A673 (cell line): ENCODE data around the gene BRI3. TPM values are rescaled to one million over a fixed set of nuclear protein-coding genes. Genes with fewer than 3 reads are reported as not detected.

Experiments
- BruUV-seq: library from RNA; stranded (reverse); fragments of 400-500 nt; replicated peaks from 2 replicates; lab custom pipeline; 2021; lab: Mats Ljungman, UMichigan
- CTCF ChIA-PET: fragments of 300-600 bp; sonication (Branson Sonifier 250); formaldehyde crosslinking; loops from one replicate; lab custom pipeline; 2022; ENCODE audit warnings: antibody characterized with exemption; lab: Charles Lee
- POLR2A ChIA-PET: fragments of 300-600 bp; sonication (Branson Sonifier 250); formaldehyde crosslinking; loops from one replicate; lab custom pipeline; 2022; ENCODE audit warnings: antibody characterized with exemption; ENCODE audit not compliant: low non-redundant PET; lab: Charles Lee
- DNase-seq: peaks from one replicate; pipeline ENCODE4 v3.0.0-alpha.2; 2015; ENCODE audit warnings: low spot score
- H3K27ac ChIP-seq: fragments of 200-600 bp; sonication (generic); 2 replicates; pipeline ENCODE4 v1.5.1; 2016; ENCODE audit warnings: mixed run types, low read depth, mild to moderate bottlenecking, mixed read lengths, antibody characterized with exemption, low read length; ENCODE audit not compliant: poor library complexity, severe bottlenecking
- H3K27me3 ChIP-seq: fragments of 200-600 bp; sonication (generic); replicated peaks from 2 replicates; pipeline ENCODE4 v1.6.1; 2017; ENCODE audit warnings: mixed run types, low read depth, mild to moderate bottlenecking, mixed read lengths, antibody characterized with exemption, low read length; ENCODE audit not compliant: insufficient read depth, poor library complexity
- H3K36me3 ChIP-seq: fragments of 200-600 bp; sonication (generic); 2 replicates; pipeline ENCODE4 v1.6.1; 2016; ENCODE audit warnings: mixed run types, mild to moderate bottlenecking, mixed read lengths, antibody characterized with exemption, low read length; ENCODE audit not compliant: insufficient read depth, poor library complexity, severe bottlenecking
- H3K4me1 ChIP-seq: fragments of 200-600 bp; sonication (generic); 2 replicates; pipeline ENCODE4 v1.6.1; 2017; ENCODE audit warnings: mixed run types, mild to moderate bottlenecking, mixed read lengths, antibody characterized with exemption, low read length; ENCODE audit not compliant: insufficient read depth, poor library complexity, severe bottlenecking
- H3K4me3 ChIP-seq: fragments of 200-600 bp; sonication (generic); 2 replicates; pipeline ENCODE4 v1.5.1; 2016; ENCODE audit warnings: low read depth, mixed run types, mild to moderate bottlenecking, mixed read lengths, low read length; ENCODE audit not compliant: poor library complexity, severe bottlenecking
- H3K9me3 ChIP-seq: fragments of 200-600 bp; sonication (generic); 2 replicates; pipeline ENCODE4 v1.6.1; 2016; ENCODE audit warnings: mixed run types, low read depth, mild to moderate bottlenecking, mixed read lengths, antibody characterized with exemption, low read length; ENCODE audit not compliant: poor library complexity, severe bottlenecking
- EZH2 ChIP-seq: fragments of 200-600 bp; sonication (generic); IDR thresholded peaks from 2 replicates; pipeline ENCODE4 v1.6.1; 2017; ENCODE audit warnings: borderline replicate concordance, low read depth, mild to moderate bottlenecking, mixed read lengths, antibody characterized with exemption, low read length; ENCODE audit not compliant: poor library complexity, severe bottlenecking
- intact Hi-C: fragments of 100-400 bp; cut with micrococcal nuclease; formaldehyde crosslinking; loops from one replicate; pipeline ENCODE4 v1.10.0; 2022; ENCODE audit not compliant: unreplicated experiment
- total RNA-seq: library from RNA; stranded (reverse); gene quantifications from 2 replicates; pipeline ENCODE4 v1.2.3, GENCODE V29; 2021
- TF ChIP-seq, protein P1 (sequence below): fragments of 300-800, 200-600 bp; sonication (generic); conservative IDR thresholded peaks from 2 replicates; pipeline ENCODE4 v1.5.1; 2017; ENCODE audit warnings: low read depth, mild to moderate bottlenecking, antibody characterized with exemption, low read length, moderate library complexity, mixed read lengths

The BRI3 gene
- total RNA-seq, 1 experiment from 2014 or later = 85.8 TPM

DNA sequence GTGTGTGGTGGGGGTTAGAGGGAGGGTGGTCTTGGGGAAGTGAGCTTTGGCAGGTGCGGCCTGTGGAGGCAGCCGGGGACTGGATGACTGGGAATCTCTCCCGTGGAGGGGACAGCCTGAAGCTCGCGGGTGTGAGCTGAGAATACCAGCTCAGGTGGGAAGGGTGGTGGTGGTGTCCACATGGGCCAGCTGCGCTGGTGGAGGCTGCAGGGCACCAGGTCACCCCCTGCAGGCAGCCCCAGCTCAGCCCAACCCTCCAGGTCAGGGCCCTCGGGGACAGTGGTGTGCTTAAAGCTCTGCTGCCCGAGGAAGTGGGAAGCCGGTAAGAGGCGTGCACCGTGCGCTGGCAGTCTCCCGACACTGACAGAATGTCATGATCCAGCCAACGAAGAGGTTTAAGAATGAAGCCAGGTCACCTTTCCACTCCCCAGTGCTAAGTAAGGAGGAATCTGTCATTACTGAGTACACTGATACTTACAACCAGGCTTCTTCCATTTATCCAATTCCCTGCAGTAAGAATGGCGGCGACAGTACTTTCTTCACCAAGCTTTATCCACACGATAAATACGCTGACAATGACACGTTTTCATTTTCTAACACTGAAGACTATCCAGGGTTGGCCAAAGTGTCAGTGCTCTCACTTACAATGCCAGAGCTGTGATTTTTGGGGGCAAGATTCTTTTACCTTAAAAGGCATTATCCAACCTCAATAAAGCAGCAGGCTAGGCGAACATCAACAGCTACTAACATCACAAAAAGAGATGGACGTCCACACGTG is 20.4 kb downstream of the BRI3 start:
- intact Hi-C loops = no loop called here
- POLR2A ChIA-PET = no interaction called here
- Histone ChIP-seq H3K4me3 (no peak overlapping the region), H3K36me3 (no peaks in the 10 kb centered on the region), H3K4me1 (no peaks in the 10 kb centered on the region), H3K9me3 (no peaks in the 10 kb centered on the region), H3K27me3 (no peaks in the 10 kb centered on the region), H3K27ac (no peak overlapping the region)
- CTCF ChIA-PET = no interaction called here
- DNase-seq = no peak
- no TSS peak for BruUV-seq
- TF ChIP-seq, protein P1, sequence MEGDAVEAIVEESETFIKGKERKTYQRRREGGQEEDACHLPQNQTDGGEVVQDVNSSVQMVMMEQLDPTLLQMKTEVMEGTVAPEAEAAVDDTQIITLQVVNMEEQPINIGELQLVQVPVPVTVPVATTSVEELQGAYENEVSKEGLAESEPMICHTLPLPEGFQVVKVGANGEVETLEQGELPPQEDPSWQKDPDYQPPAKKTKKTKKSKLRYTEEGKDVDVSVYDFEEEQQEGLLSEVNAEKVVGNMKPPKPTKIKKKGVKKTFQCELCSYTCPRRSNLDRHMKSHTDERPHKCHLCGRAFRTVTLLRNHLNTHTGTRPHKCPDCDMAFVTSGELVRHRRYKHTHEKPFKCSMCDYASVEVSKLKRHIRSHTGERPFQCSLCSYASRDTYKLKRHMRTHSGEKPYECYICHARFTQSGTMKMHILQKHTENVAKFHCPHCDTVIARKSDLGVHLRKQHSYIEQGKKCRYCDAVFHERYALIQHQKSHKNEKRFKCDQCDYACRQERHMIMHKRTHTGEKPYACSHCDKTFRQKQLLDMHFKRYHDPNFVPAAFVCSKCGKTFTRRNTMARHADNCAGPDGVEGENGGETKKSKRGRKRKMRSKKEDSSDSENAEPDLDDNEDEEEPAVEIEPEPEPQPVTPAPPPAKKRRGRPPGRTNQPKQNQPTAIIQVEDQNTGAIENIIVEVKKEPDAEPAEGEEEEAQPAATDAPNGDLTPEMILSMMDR = no peak
- TF ChIP-seq EZH2 = no peak

DNA sequence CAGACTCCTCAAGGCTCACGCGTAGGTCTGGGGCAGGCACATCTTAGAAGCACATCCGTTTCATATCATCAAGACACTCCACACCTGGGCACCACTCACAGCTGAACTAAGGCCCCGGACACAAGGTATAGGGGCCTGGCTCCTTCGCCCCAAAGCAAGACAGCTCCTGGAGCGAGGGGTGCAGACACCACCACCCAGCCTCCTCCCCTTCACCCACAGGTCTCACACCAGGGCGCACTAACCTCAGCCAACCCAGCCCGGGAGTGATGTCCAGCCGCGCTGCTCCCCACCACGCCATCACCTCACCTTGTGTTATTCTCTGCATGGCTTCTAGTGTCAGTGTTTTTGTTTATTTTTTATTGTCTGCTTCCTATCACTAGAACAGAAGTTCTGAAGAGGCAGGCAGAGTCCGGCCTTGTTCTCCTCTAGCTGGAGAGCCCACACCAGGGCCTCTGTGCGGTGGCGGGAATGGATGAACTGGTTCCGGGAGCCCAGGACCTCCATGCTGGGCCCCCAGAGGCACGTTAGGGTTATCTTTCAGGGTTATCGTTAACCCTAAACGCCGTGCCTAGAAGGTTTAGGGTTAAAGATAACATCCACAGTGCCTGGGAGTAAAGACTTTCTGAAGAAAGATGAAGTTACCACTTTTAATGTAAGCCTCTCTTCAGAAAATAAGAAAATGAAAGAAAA is 21.8 kb downstream of the BRI3 start:
- H3K4me3 ChIP-seq = no peak overlapping the region
- no peak for DNase-seq
- no peaks in the 10 kb centered on the region for H3K9me3 ChIP-seq
- no TSS peak for BruUV-seq
- intact Hi-C loops = no loop called here
- ChIA-PET POLR2A (no interaction called here), CTCF (no interaction called here)
- no peak for TF ChIP-seq EZH2
- TF ChIP-seq, protein P1 = no peak
- H3K36me3 ChIP-seq = no peaks in the 10 kb centered on the region
- no peak overlapping the region for H3K27ac ChIP-seq
- no peaks in the 10 kb centered on the region for H3K27me3 ChIP-seq
- H3K4me1 ChIP-seq = no peaks in the 10 kb centered on the region

DNA sequence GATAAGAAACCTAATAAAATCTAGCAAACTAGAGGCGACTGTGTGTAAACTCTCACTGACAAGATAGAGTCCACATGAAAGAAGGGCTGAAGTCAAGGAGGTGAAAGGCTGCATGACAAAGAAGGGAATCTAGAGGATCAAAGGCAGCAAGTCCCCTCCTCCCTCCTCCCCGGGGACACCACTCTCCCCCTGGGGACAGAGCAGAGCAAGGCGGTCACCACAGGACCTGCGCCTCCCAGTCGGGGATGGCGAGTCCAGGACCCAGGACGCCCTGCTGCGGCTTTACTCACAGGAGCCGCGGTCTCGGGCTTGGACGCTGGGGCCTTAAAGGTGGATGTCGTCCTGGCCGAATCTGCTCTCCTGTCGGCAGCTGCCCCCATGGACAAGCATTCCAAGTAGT is 22.4 kb downstream of the BRI3 start:
- H3K4me3 ChIP-seq = no peak overlapping the region
- ChIA-PET CTCF (no interaction called here), POLR2A (no interaction called here)
- intact Hi-C loops = no loop called here
- no peak overlapping the region for H3K27ac ChIP-seq
- H3K4me1 ChIP-seq = no peaks in the 10 kb centered on the region
- no peaks in the 10 kb centered on the region for H3K36me3 ChIP-seq
- H3K27me3 ChIP-seq = no peaks in the 10 kb centered on the region
- H3K9me3 ChIP-seq = no peaks in the 10 kb centered on the region
- DNase-seq = no peak
- BruUV-seq = no TSS peak
- TF ChIP-seq EZH2 = no peak
- TF ChIP-seq, protein P1 = no peak
